ENCODE measurements around the gene AGGF1. TPM values are rescaled to one million over a fixed set of nuclear protein-coding genes. Genes with fewer than 3 reads are reported as not detected.

The AGGF1 gene
- polyA plus RNA-seq, 2 of the 4 experiments (the other 2 are of a cell fraction) = 15.8 to 32.5 TPM

DNA sequence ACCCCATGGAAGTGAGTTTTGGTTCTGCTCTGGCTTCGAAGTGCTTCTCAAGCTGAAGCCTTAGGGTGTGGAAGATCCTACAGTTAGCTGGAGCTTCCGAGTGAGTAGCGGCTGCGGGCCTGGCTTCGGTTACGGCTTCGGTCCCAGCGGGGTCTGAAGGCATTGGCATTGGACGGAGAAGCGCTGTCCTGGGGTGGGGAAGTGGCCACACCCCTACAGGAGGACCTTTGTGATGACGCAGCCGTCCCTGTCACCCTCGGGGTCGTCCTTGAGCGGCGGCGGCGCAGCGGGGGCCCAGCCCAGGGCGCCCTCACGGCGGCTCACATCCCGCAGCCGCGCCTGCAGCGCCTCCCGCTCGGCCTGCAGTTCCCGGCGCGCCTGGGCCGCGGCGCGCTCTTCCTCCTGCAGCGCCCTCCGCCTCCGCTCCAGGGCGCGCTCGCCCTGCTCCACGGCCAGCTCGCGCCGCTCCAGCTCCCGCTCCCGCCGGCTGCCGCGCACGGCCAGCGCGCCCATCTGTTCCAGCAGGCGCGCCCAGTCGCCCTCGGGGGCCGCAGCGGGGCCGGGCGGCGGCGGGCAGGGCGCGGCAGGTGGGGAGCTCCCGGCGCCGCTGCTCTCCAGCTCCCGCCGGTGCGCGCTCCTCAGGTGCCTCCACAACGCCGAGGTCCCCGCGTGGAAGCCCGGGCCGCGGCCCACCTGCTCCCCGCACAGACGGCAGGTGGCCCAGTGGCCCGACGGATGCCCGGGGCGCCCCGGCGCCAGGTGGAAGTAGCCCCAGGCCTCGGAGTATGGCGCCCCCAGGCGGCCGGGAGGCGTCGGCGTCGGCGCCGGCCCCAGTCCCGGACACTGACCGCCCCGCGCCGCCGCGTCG lies 47.0 kb downstream of the AGGF1 start:
- FAIRE-seq = no peak
- Histone ChIP-seq H3K27ac (peak overlapping the region; percentile 78 to 92), H3K4me2 (peak overlapping the region; percentile 66), H3K9me3 (no peaks in the 10 kb centered on the region), H3K4me1 (0 out of 3 replicates have a peak, but pooled peaks cover 6% of the 10 kb centered on the region), H3K4me3 (peak overlapping the region; percentile 61)
- POLR2A ChIA-PET = interaction anchor here (0.6 to 2.4 kb wide), 4 partner anchors 9 to 803 kb away, joined by 3 to 14 read pairs (median 8); partner anchors contain the start of genes AGGF1, WDR41 and ZBED3
- TF ChIP-seq CTCF (IDR thresholded peaks at IDR 0.05) (peak; percentile 97; the same call in 2 of the 3 replicates), ATOH8 (CRISPR knock-in tag; IDR thresholded peaks at IDR 0.05; ENCODE audit: low read depth) (0 out of 2 replicates have a peak, but pooled peaks have one; percentile 48), KDM5A (IDR thresholded peaks at IDR 0.05) (no peak), RFX5 (IDR thresholded peaks at IDR 0.05) (no peak), POLR2A (IDR thresholded peaks at IDR 0.05; ENCODE audit: low read length) (peak; percentile 22), JUN (IDR thresholded peaks at IDR 0.05) (peak; percentile 68 to 83; a peak in 3 of 5 replicates), RAD21 (conservative IDR thresholded peaks at IDR 0.05 in 1 of 2, IDR thresholded peaks at IDR 0.05 in 1 of 2) (peak; percentile 59 to 80), BCL3 (IDR thresholded peaks at IDR 0.05) (0 out of 3 replicates have a peak, but pooled peaks have one; percentile 16), HMGXB4 (CRISPR knock-in tag; IDR thresholded peaks at IDR 0.05; ENCODE audit: borderline replicate concordance) (peak; percentile 32; the same call in 1 of the 2 replicates), HOXB13 (CRISPR knock-in tag; IDR thresholded peaks at IDR 0.05; ENCODE audit: low read depth) (no peak), MAX (IDR thresholded peaks at IDR 0.05) (peak; percentile 33; the same call in 1 of the 2 replicates), MAFK (IDR thresholded peaks at IDR 0.05; ENCODE audit: partially characterized antibody) (no peak), PBX3 (IDR thresholded peaks at IDR 0.05) (0 out of 2 replicates have a peak, but pooled peaks have one; percentile 6), HOXB5 (CRISPR knock-in tag; IDR thresholded peaks at IDR 0.05) (peak; percentile 13; the same call in 1 of the 2 replicates), SMC3 (IDR thresholded peaks at IDR 0.05) (peak; percentile 69)
- TF ChIP-seq, protein P1, sequence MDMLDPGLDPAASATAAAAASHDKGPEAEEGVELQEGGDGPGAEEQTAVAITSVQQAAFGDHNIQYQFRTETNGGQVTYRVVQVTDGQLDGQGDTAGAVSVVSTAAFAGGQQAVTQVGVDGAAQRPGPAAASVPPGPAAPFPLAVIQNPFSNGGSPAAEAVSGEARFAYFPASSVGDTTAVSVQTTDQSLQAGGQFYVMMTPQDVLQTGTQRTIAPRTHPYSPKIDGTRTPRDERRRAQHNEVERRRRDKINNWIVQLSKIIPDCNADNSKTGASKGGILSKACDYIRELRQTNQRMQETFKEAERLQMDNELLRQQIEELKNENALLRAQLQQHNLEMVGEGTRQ (IDR thresholded peaks at IDR 0.05) = no peak
- WGBS (ENCODE audit: missing lambda C conversion rate) = 32% methylated on average over 18 of the region's 105 CpGs
- ATAC-seq = peak; percentile 92 to 96
- peak; percentile 75 to 77 for DNase-seq (ENCODE audit: low read depth in 1 of 2, low spot score in 1 of 2)
- CTCF ChIA-PET = interaction anchor here (0.6 to 5.5 kb wide), 55 partner anchors 10 to 554 kb away, joined by 3 to 66 read pairs (median 4); partner anchors contain the start of genes AGGF1, WDR41 and ZBED3
